ENCODE results near the gene CTNND2. TPM values are rescaled to one million over a fixed set of nuclear protein-coding genes. Genes with fewer than 3 reads are reported as not detected.

CTNND2 gene
- total RNA-seq, 1 experiment from 2014 or later: 7.0 TPM

- no peaks in the 10 kb centered on the region for H3K4me1 ChIP-seq (ENCODE audit: insufficient read depth, low read length)
- no peaks in the 10 kb centered on the region for H3K23me2 ChIP-seq (ENCODE audit: insufficient read length, low read depth, low read length, poor library complexity, severe bottlenecking)
- H3K14ac ChIP-seq (ENCODE audit: insufficient read depth, low read length): no peak overlapping the region
- H2BK12ac ChIP-seq (ENCODE audit: insufficient read length, low read depth, low read length): no peak overlapping the region
- Mint-ChIP-seq H3K36me3 (ENCODE audit: insufficient read depth in 1 of 3, low read depth in 3 of 3) (no peaks in the 10 kb centered on the region), H3K4me1 (no peaks in the 10 kb centered on the region), H3K27me3 (ENCODE audit: low read depth) (no peaks in the 10 kb centered on the region), H3K27ac (no peak overlapping the region), H3K4me3 (no peak overlapping the region), H3K9me3 (no peaks in the 10 kb centered on the region)
- H4K5ac ChIP-seq (ENCODE audit: insufficient read length, low read depth, low read length): no peak overlapping the region
- no peak overlapping the region for H3K18ac ChIP-seq (ENCODE audit: insufficient read length, low read depth, low read length)
- H2BK20ac ChIP-seq (ENCODE audit: low read depth, low read length, poor library complexity, severe bottlenecking): no peak overlapping the region
- no peak for TF ChIP-seq CTCF (conservative IDR thresholded peaks at IDR 0.05)
- no peak overlapping the region for H3T11ph ChIP-seq (ENCODE audit: low read length)
- no peak overlapping the region for H2BK15ac ChIP-seq (ENCODE audit: low read depth, low read length)
- no CpG with 5 or more reads among the region's 3 CpGs for WGBS (ENCODE audit: extremely low coverage, insufficient read length, low lambda C conversion rate)
- no peak overlapping the region for H2BK5ac ChIP-seq (ENCODE audit: insufficient read length, low read length)
- H3K9ac ChIP-seq (ENCODE audit: extremely low read depth, insufficient read length, low read length): no peak overlapping the region
- H3K4ac ChIP-seq (ENCODE audit: low read depth, low read length): no peak overlapping the region
- no peak overlapping the region for H3K27ac ChIP-seq (ENCODE audit: insufficient read length, low read depth, low read length)
- H3K9me3 ChIP-seq (ENCODE audit: control insufficient read depth, low read depth, low read length): no peaks in the 10 kb centered on the region
- no peak overlapping the region for H2BK120ac ChIP-seq (ENCODE audit: low read depth, low read length, poor library complexity, severe bottlenecking)
- no peaks in the 10 kb centered on the region for H3K79me1 ChIP-seq (ENCODE audit: insufficient read depth, low read depth, low read length, poor library complexity, severe bottlenecking)
- H4K91ac ChIP-seq (ENCODE audit: insufficient read length, low read depth, low read length): no peak overlapping the region
- H3K79me2 ChIP-seq (ENCODE audit: insufficient read depth, low read length): no peaks in the 10 kb centered on the region
- H3K23ac ChIP-seq (ENCODE audit: insufficient read length, low read depth, low read length): no peak overlapping the region
- no peaks in the 10 kb centered on the region for H3K27me3 ChIP-seq (ENCODE audit: insufficient read depth, low read length)
- H4K20me1 ChIP-seq (ENCODE audit: control insufficient read depth, insufficient read depth, insufficient read length): no peaks in the 10 kb centered on the region
- no peak overlapping the region for H3K56ac ChIP-seq (ENCODE audit: insufficient read length, low read depth, low read length)
- H4K8ac ChIP-seq (replicated peaks; ENCODE audit: insufficient read length, low read depth, low read length): no peak overlapping the region
- no peak overlapping the region for H2AK5ac ChIP-seq (ENCODE audit: insufficient read length, low read length)
- H2AFZ ChIP-seq (ENCODE audit: low read length): no peak overlapping the region
- no peak overlapping the region for H3K4me2 ChIP-seq (ENCODE audit: insufficient read depth, insufficient read length, low read length)
- DNase-seq: no peak
Observed at GRCh38 chr5:11038772-11039171, 865.5 kb downstream of the CTNND2 start.
